K562 (cell line): Measurements from ENCODE around the gene PSRC1. TPM values are rescaled to one million over a fixed set of nuclear protein-coding genes. Genes with fewer than 3 reads are reported as not detected.

Source experiments
- CBFA2T3 ChIP-seq: fragments of 450-650 bp; IDR thresholded peaks from 2 replicates; pipeline ENCODE4 v1.6.1; 2017
- ELF4 ChIP-seq: fragments of 450-650 bp; formaldehyde crosslinking; IDR thresholded peaks from 2 replicates; pipeline ENCODE4 v1.4.0; 2022; ENCODE audit warnings: missing genetic modification characterization
- EP400 ChIP-seq: fragments of 450-650 bp; IDR thresholded peaks from 2 replicates; pipeline ENCODE4 v1.6.1; 2017; ENCODE audit warnings: antibody characterized with exemption, mild to moderate bottlenecking, moderate library complexity
- FOXJ2 ChIP-seq: fragments of 200-800 bp; sonication (Bioruptor generic); IDR thresholded peaks from 2 replicates; pipeline ENCODE4 v1.6.1; 2016; ENCODE audit warnings: missing genetic modification characterization, missing compliant biosample characterization
- HBP1 ChIP-seq: fragments of 450-650 bp; formaldehyde crosslinking; IDR thresholded peaks from 2 replicates; pipeline ENCODE4 v1.4.0; 2022; ENCODE audit warnings: missing genetic modification characterization
- IFI16 ChIP-seq: fragments of 250-450 bp; sonication (Bioruptor Pico); IDR thresholded peaks from 2 replicates; pipeline ENCODE4 v2.1.2; 2022; ENCODE audit warnings: mild to moderate bottlenecking, inconsistent platforms
- KLF1 ChIP-seq: fragments of 450-650 bp; IDR thresholded peaks from 2 replicates; pipeline ENCODE4 v1.6.1; 2016; ENCODE audit warnings: missing genetic modification characterization, missing compliant biosample characterization
- LEF1 ChIP-seq: fragments of 450-650 bp; IDR thresholded peaks from 2 replicates; pipeline ENCODE4 v1.6.1; 2016; ENCODE audit warnings: mild to moderate bottlenecking
- MED1 ChIP-seq: sonication (generic); formaldehyde crosslinking; IDR thresholded peaks from 2 replicates; pipeline ENCODE4 v1.8.1; 2023; ENCODE audit warnings: missing genetic modification reagents, borderline replicate concordance
- PHTF2 ChIP-seq: fragments of 250-450 bp; sonication (Bioruptor Pico); IDR thresholded peaks from 2 replicates; pipeline ENCODE4 v1.5.0; 2021; ENCODE audit warnings: mild to moderate bottlenecking
- PKNOX1 ChIP-seq: fragments of 450-650 bp; IDR thresholded peaks from 2 replicates; pipeline ENCODE4 v1.6.1; 2016
- POLR2AphosphoS2 ChIP-seq: IDR thresholded peaks from 2 replicates; pipeline ENCODE4 v1.6.1; 2012; ENCODE audit warnings: low read length, improper control_type of control experiment
- POLR2H ChIP-seq: IDR thresholded peaks from 2 replicates; pipeline ENCODE4 v1.6.1; 2016; ENCODE audit warnings: missing genetic modification characterization, low read depth, mild to moderate bottlenecking, control low read depth, missing compliant biosample characterization, moderate library complexity
- PRPF4 ChIP-seq: fragments of 200-400 bp; formaldehyde crosslinking; IDR thresholded peaks from one replicate; pipeline ENCODE4 v1.6.1; 2017; ENCODE audit warnings: low read length, low read depth, mild to moderate bottlenecking; ENCODE audit not compliant: insufficient read depth, poor library complexity, severe bottlenecking
- SFPQ ChIP-seq: fragments of 200-400 bp; formaldehyde crosslinking; IDR thresholded peaks from 2 replicates; pipeline ENCODE4 v1.6.1; 2017; ENCODE audit warnings: mild to moderate bottlenecking, low read depth, low read length, moderate library complexity
- SNIP1 ChIP-seq: fragments of 450-650 bp; IDR thresholded peaks from 2 replicates; pipeline ENCODE4 v1.7.1; 2017; ENCODE audit warnings: low read depth, mild to moderate bottlenecking
- ZNF780A ChIP-seq: fragments of 250-450 bp; sonication (Bioruptor Pico); IDR thresholded peaks from 2 replicates; pipeline ENCODE4 v1.5.0; 2021; ENCODE audit warnings: mild to moderate bottlenecking
- polyA plus RNA-seq, 8 experiments: library from polyadenylated mRNA; depleted of rRNA in 4 of 8; stranded (reverse) in 5 of 8; unstranded in 3 of 8; fragments of >200 nt; fragmentation: Nextera tagmentation in 2 of 8; fragmentation: Illumina TruSeq in 1 of 8; extraction: Ambion mirVana in 2 of 8; extraction: Trizol in 1 of 8; gene quantifications; 2 replicates each; pipeline versions ENCODE4 v1.2.1 to v1.2.3, GENCODE V29; 2011 to 2014; ENCODE audit warnings: inconsistent platforms in 1 of 8, missing spikeins in 1 of 8
- total RNA-seq, 7 experiments: library from RNA; depleted of rRNA in 6 of 7; stranded (reverse); fragments of >200 nt in 6 of 7; fragmentation: Illumina TruSeq in 2 of 7; extraction: Trizol in 2 of 7; gene quantifications; 2 replicates each; pipeline versions ENCODE4 v1.2.1 to v1.2.3, GENCODE V29; 2011 to 2021; ENCODE audit warnings: low replicate concordance in 1 of 7
- TF ChIP-seq, protein P1 (sequence below): sonication (generic); formaldehyde crosslinking; IDR thresholded peaks from 2 replicates; pipeline ENCODE4 v1.8.0; 2022; ENCODE audit warnings: mild to moderate bottlenecking, missing genetic modification reagents
- TF ChIP-seq, protein P2 (sequence below): sonication (generic); formaldehyde crosslinking; IDR thresholded peaks from 2 replicates; pipeline ENCODE4 v1.8.1; 2023; ENCODE audit warnings: mild to moderate bottlenecking, missing genetic modification reagents

The PSRC1 gene
- total and polyA plus RNA-seq, 9 of the 15 experiments (the other 6 are each of a cell fraction or from before 2014, with no cell fraction given) = 6.5 to 65.2 (median 39.3) TPM

DNA sequence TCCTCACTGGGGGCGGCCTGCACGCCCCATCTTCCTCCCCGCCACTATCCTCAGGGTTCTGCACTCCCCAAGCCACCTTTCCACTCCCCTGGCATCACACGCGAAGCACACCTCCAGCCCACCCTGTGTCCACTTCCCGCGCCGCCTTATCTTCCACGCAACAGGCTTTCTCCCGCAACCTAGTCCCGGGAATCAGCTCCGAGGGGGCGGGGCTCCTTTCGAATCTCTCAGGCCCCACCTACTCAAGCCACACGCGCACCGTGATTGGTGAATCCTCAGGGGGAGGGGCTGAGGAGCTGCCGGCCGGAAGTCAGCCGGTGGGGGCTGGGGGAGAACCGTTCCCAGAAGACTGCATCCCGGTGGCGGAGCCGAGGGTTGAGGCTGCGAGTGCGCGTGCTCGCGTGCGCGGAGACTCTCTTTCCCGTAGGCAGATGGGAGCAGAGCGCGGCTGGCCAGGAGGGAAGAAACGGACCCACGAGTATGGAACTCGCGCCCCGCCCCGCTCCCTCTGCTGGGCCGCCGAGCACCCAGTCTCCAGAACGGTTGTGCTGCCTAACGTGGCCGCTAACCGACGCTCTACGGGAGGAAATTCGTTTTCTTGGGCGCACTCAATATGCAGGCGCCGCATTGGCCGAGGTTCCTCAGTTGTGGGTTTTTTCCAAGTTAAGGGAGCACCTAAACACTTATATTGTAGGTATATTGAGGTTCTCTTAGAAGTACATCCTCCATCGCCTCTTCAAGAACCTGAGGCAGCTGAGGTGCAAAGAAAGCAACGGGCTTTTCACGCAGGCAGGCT, at the start of gene PSRC1 (continued):
- TF ChIP-seq CBFA2T3 = peak; percentile 49; the same call in 1 of the 2 replicates
- TF ChIP-seq KLF1 (tag) = 0 out of 2 replicates have a peak, but pooled peaks have one; percentile 69
- TF ChIP-seq, protein P1, sequence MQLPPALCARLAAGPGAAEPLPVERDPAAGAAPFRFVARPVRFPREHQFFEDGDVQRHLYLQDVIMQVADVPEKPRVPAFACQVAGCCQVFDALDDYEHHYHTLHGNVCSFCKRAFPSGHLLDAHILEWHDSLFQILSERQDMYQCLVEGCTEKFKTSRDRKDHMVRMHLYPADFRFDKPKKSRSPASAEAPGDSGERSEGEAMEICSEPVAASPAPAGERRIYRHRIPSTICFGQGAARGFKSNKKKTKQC (CRISPR knock-in tag) = 0 out of 2 replicates have a peak, but pooled peaks have one; percentile 25
- no peak for TF ChIP-seq IFI16 (CRISPR knock-in tag)
- TF ChIP-seq LEF1 = no peak; the same call in 1 of the 2 replicates
- no peak for TF ChIP-seq ZNF780A (CRISPR knock-in tag)
- no peak for TF ChIP-seq PRPF4
- peak; percentile 82; the same call in 1 of the 2 replicates for TF ChIP-seq POLR2AphosphoS2
- TF ChIP-seq HBP1 (CRISPR knock-in tag) = peak; percentile 65; the same call in 1 of the 2 replicates
- TF ChIP-seq SNIP1 = no peak
- no peak for TF ChIP-seq SFPQ
- no peak for TF ChIP-seq MED1 (CRISPR knock-in tag)
- TF ChIP-seq POLR2H (tag) = peak; percentile 80
- no peak for TF ChIP-seq PHTF2
- peak; percentile 96 for TF ChIP-seq EP400
- TF ChIP-seq ELF4 (CRISPR knock-in tag) = peak; percentile 7; the same call in 1 of the 2 replicates
- no peak; the same call in 1 of the 2 replicates for TF ChIP-seq FOXJ2 (tag)
- TF ChIP-seq, protein P2, sequence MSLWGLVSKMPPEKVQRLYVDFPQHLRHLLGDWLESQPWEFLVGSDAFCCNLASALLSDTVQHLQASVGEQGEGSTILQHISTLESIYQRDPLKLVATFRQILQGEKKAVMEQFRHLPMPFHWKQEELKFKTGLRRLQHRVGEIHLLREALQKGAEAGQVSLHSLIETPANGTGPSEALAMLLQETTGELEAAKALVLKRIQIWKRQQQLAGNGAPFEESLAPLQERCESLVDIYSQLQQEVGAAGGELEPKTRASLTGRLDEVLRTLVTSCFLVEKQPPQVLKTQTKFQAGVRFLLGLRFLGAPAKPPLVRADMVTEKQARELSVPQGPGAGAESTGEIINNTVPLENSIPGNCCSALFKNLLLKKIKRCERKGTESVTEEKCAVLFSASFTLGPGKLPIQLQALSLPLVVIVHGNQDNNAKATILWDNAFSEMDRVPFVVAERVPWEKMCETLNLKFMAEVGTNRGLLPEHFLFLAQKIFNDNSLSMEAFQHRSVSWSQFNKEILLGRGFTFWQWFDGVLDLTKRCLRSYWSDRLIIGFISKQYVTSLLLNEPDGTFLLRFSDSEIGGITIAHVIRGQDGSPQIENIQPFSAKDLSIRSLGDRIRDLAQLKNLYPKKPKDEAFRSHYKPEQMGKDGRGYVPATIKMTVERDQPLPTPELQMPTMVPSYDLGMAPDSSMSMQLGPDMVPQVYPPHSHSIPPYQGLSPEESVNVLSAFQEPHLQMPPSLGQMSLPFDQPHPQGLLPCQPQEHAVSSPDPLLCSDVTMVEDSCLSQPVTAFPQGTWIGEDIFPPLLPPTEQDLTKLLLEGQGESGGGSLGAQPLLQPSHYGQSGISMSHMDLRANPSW (CRISPR knock-in tag) = peak; percentile 78; the same call in 1 of the 2 replicates
- TF ChIP-seq PKNOX1 = 0 out of 2 replicates have a peak, but pooled peaks have one; percentile 14
